GM19240 (cell line): ENCODE data around the gene RNF113B.

Experiments
- DNase-seq: peaks from one replicate; pipeline ENCODE4 v3.0.0; 2011; ENCODE audit warnings: low spot score; ENCODE audit not compliant: insufficient read length

The RNF113B gene

DNA sequence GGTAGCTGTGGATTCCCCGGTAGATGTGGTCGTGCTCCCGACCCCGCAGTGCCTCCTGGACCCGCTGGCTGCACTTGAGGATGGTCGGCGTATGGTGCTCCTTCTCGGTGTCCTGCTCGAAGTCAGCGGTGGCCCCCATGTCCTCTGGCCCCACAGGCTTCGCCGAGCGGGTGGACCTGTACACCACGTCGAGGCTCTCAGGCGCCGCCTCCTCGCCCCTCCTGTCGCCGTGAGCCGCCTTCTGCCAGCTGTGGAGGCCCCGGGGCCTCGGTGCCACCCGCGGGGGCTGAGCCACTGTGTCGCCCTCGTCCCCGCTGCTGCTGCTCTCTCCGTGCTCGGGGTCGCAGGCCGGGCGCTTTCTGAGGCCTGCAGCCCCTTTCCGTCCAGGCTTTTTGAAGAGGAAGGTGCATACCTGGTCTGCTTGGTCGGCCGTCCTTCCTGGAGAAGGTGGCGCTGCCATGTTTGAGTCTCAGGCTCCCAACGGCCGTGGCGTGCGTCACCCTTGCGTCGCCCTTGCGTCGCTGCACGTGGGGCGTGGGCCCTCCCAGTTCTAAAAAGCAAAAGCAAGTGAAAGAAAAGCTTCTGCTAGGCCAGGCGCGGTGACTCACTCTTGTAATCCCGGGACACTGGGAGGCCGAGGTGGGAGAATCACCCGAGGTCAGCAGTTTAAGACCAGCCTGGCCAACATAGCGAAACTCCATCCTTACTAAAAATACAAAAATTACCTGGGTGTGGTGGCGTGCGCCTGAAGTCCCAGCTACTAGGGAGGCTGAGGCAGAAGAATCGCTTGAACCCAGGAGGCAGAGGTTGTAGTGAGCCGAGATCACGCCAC, at the start of gene RNF113B:
Gene RNF113B (minus strand): TSS at position 493 of the 832 bp plus-strand sequence. CDS start 33 bp downstream, at position 460.
- DNase-seq: no peak

DNA sequence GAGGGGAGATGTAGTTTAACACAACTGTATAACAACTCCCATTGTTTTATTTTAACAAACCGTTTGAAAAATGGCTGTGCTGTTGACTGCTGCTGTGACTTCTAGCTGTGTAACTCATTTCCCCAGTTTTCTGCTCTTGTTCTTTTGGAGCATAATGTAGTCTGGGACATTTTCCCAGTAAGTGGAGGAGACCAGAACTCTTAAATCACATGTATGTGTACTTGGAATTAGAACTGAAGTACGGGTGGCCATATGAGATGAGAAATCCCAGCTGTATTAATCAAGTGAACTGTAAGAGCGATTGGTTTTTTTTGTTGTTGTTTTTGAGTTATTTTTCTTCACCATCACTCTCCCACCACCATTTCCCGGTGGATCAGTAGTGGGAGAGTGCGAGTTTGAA, 49.4 kb upstream of the RNF113B start:
- no peak for DNase-seq

DNA sequence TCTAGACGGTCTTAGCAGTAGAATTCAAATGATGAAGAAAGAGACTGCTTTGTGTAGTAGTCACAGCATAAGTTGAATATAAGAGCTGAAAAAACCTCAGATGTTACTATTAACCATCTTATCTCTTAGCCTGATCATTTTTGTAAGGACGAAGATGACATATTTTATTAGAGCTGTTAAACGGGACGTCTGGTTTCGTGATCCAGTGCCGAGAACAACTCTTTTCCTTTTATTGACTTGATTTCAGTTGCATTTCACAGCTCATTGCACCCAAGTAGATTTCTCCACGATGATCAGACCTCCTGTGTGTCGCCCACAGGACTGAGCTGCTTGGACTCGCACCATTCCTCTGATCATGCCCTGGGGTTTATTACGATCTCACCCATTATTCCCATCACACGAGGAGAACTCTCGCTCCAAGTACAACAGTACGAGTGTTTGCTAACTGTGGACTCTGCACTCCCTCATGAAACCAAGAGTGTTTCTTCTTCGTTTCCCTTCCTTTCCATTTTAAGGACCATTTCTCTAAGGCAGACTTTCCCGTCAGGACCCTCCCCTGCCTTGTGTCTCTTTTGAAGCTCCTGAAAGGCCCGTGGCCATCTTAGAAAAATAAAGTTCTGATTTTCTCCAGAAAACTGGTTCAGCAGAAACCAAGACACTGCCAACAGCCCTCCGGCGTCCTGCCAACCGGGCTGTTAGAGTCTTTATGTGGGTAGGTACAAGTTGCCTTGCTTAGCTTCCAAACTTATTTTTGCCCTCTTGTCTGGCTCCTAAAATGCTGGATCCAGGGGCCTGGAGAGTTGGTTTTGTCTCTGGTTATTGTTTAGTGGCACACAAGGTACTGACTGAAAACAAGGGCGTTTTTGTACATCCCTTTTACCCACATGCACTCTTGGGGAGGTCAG, 48.2 kb upstream of the RNF113B start:
- DNase-seq: no peak

DNA sequence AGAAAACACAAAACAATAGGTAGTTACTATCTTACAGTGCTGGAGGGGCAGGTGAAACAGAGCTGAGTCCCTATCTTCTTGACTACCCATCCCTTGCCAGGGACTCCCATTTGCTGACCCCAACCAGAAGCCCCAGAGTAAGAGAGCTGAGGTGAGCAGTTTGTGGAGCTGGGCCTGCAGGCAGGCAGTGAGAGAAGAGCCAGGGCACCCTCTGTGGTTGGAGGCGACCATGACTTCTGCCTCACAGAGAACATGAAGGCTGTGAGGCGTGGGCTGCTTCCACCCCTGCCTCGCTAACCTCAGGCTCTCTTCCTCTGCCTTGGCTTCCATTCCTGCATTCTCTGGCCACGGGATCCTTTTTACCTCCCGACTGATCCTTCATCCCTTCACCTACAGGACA, 47.5 kb upstream of the RNF113B start:
- no peak for DNase-seq

DNA sequence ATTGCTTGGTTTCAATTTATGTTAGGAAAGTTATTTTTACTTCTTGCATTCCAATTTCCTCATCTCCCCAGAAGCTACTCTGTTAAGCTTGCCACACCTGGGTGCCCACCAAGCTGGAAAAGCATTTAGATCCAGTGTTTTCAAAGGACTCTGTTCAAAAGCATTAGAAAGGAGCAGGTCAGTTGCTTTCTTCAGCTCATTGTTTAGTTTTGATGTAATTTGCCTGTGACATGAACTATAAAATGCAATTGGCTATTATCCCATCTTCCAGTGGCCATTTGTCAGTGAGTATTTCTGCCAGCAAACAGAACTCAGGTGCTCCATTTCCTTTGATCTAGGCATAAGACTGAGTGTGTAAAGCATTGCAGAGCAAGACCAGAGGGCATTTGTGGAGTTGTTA, 46.7 kb upstream of the RNF113B start:
- DNase-seq: no peak

DNA sequence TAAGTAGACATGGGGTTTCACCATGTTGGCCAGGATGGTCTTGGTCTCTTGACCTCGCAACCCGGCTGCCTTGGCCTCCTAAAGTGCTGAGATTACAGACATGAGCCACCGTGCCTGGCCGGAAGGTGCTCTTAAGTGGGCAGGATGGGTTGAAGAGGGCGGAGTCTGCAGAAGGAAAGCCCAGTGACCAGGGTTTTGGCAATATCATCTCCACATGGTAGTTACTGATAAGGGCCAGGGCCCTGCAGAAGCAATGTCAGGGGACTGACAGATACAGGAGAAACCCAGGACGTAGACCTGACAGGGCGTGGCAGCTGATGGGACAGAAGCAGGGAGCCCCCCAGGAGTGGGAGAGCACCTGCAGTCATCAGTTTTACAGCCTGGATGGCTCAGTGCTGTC, 45.7 kb upstream of the RNF113B start:
- no peak for DNase-seq

GRCh38 chr13:98222081-98222554, 45.0 kb upstream of the RNF113B start:
- DNase-seq: no peak

GRCh38 chr13:98221234-98221633, 44.2 kb upstream of the RNF113B start:
- DNase-seq: no peak

DNA sequence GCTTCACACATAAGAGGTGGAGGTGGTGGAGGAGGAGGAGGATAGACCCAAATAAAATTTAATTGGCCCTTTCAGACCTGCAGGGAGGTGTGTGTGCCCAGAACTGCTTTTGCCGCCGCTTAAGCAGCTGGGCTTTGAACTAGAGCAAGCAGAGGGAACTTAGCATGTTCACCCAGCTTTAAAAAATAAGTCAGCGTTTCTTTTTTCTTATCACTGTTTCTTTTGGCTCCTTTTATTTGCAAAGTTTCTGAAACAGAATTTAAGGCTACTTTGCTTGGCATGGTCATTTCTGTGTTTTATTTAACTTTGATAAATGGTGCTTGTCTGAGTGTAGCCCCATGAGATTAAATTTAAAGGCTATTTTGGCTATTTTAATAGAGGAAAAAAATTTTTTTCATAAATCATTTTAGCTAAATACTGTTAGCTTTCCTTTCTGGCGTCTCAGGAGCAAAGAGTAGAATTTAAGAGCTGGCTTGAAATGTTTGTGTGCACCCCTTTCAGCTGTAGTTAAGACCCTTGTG, 43.3 kb upstream of the RNF113B start:
- no peak for DNase-seq

DNA sequence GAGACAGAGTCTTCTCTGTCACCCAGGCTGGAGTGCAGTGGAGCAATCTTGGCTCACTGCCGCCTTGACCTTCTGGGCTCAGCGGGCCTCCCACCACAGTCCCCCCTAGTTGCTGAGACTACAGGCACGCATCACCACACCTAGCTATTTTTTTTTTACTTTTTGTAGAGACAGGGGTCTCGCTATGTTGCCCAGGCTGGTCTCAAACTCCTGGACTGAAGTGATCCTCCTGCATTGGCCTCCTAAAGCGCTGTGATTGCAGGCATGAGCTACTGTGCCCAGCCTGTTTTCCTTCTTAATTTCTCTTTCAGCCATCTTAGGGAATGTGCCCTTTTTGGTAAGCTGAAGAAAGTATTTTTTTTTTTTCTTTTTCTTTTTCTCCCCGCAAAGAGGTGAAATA, 42.6 kb upstream of the RNF113B start:
- DNase-seq: no peak

DNA sequence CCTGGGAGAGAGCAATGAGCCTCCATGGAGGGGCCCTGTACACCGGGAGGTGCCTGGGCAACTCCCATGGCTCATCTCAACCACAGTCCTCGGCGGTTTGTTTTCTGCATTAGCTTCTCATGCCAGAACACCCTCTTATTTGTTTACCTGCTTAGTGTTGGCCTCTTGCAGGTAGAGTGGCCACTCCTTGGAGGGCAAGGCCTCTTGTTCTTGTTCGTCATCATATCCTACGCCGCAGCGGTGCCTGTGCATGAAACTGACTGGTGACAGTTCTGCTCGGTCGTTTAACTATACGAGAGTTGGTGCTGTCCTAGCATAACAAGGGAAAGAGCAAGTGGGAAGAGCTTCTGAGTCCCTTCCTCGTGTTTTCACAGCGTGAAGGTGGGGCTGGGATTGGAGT, 40.5 kb upstream of the RNF113B start:
- DNase-seq: no peak

- no peak for DNase-seq
Observed at GRCh38 chr13:98216711-98217285, 39.7 kb upstream of the RNF113B start.

DNA sequence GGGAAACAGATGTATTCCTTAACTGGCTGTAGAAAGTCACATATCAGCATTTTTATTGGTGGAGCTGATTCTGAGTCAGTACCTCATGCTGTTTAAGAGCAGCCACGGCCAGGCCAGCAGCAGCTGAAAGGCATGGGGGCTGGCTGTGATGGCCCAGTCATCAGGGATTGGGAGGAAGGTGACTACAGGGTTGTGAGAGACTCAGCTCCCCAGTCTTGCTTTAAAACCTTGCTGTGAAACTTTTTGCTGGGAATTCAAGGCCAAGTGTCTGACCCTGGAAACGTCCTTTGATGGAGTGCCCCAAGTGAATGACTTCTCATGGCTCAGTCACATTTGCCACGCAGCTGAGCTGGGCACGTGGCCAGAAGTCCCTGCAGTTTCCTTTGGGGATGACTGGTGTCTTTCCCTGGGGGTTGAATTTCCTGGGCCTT, 39.1 kb upstream of the RNF113B start:
- no peak for DNase-seq

DNA sequence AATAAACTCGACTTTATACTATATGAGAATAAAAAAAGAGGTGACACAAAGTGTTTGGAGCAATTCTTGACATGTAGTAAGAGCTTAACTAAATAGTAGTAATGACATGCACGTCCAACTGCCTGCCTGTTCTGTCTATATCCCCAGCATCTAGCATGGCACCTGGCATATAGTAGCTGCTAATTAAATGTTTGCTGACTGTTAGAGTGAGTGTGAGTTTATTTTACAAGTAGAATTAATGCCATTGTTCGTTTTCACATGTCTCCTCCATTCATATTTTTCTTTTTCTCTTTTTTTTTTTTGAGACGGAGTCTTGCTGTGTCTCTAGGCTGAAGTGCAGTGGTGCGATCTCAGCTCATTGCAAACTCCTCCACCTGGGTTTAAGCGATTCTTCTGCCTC, 38.4 kb upstream of the RNF113B start:
- no peak for DNase-seq

GRCh38 chr13:98214707-98215106, 37.6 kb upstream of the RNF113B start:
- DNase-seq: no peak

GRCh38 chr13:98214008-98214643, 37.1 kb upstream of the RNF113B start:
- DNase-seq: no peak

DNA sequence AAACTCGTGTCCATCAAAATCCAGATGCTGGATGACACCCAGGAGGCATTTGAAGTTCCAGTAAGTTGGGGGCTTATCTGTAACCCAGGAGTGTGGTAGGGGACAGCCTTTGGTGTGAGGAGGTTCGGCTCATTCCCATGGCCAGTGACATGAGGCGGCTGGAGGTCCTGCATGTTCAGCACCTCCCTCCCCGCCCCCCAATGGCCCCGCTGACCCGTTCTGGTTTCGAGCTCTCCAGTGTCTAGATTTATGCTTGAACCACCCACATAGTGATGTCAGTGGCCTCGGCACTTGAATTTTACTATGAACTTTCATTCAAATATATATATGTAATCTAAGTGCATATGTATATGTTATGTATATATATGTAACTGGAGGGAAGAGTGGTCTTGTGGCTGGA, 36.3 kb upstream of the RNF113B start:
- no peak for DNase-seq

DNA sequence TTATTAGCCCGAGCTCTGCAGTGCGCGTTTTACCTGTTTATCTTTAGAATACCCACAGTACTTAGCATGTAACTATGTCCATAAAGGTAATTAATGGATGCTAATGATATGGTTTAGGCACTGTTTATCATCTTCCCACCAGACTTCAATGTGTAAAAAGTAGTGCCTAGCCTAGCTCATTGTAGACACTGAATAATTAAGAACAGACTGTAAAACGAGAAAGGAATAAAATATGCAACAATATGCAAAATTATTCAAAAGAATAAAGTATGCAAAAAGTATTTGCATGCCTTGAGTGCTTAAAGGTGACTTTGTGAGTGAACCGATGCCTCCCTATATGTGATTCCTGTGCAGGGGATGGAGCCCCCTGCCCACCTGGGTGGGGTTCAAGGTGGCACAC, 35.7 kb upstream of the RNF113B start:
- no peak for DNase-seq

DNA sequence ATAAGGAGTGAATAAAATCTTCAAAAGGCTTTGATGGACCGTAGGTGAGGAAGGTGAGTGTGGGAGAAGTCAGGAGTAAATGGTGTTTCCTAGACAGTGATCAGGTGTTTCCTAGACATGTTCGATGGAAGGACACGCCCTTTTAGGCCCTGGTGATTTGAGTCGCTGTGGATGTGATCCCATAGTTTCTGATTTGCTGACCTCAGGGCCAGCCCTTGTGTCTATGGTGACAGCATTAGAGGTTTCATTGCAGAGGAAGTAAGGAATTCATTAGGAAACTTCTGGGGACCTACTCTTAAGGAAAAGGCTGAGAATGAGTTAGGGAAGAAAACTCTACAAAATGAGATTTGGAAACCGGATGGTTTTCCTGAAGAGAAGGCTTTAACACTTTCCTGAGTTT, 31.5 kb upstream of the RNF113B start:
- no peak for DNase-seq

GRCh38 chr13:98207416-98207815, 30.3 kb upstream of the RNF113B start:
- no peak for DNase-seq

- no peak for DNase-seq
Observed at GRCh38 chr13:98206946-98207345, 29.9 kb upstream of the RNF113B start.
